OCI-LY7 (cell line): ENCODE data around the gene FPGT.
"Not testable (repeated sequence)": the region's sequence is repeated elsewhere in the genome, so short reads cannot be mapped to it uniquely, and the experiment has no call there.

Experiments used
- CTCF ChIP-seq: fragments of 200-600 bp; sonication (generic); conservative IDR thresholded peaks from 2 replicates; pipeline ENCODE4 v1.5.1; 2014; ENCODE audit warnings: mild to moderate bottlenecking, antibody characterized with exemption, low read length, moderate library complexity, mixed read lengths
- EZH2phosphoT487 ChIP-seq: fragments of 200-600 bp; sonication (generic); IDR thresholded peaks from 2 replicates; pipeline ENCODE4 v1.6.1; 2018; ENCODE audit warnings: low read depth, borderline replicate concordance, mild to moderate bottlenecking, mixed run types, antibody characterized with exemption, low read length, moderate library complexity, mixed read lengths

- not testable (repeated sequence) for TF ChIP-seq CTCF, EZH2phosphoT487
Observed at GRCh38 chr1:74174423-74174822, 23.6 kb upstream of the FPGT start.
